ENCODE data around the gene MYZAP. TPM values are rescaled to one million over a fixed set of nuclear protein-coding genes. Genes with fewer than 3 reads are reported as not detected.

MYZAP gene
- polyA plus RNA-seq, 1 of the 3 experiments (the other 2 are of a cell fraction): 0.07 TPM

DNA sequence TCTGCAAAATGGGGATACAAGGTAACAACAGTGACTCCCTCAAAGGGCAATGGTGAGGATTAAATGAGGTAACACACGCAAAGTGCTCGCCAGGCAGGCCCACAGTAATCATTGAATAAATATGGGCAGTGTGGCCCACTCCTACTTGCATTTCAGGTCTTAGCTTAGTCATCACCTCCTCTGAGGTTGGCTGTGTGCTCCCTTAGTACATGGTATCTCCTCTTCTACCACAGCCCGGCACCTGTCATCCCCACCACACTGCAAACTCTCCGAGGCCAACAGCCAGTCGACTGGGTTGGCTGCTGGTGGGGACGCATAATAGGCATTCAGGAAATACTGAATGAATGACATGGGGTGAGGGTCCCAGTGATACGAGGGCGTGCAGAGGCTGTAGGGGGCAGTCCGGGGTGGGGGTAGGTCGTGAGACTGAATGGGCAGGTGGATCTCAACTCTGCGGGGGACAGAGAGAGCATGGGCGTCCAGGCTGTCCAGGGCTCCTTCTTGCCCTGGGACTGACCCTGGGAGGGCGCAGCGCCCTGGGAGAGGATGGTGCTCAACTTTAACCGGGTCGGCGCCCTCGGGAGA is 375 bp upstream of the MYZAP start (continued):
- TF ChIP-seq, protein P1, sequence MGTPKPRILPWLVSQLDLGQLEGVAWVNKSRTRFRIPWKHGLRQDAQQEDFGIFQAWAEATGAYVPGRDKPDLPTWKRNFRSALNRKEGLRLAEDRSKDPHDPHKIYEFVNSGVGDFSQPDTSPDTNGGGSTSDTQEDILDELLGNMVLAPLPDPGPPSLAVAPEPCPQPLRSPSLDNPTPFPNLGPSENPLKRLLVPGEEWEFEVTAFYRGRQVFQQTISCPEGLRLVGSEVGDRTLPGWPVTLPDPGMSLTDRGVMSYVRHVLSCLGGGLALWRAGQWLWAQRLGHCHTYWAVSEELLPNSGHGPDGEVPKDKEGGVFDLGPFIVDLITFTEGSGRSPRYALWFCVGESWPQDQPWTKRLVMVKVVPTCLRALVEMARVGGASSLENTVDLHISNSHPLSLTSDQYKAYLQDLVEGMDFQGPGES (IDR thresholded peaks at IDR 0.05; ENCODE audit: low read depth, low read length): no peak
- no peak for TF ChIP-seq CHD2 (IDR thresholded peaks at IDR 0.05; ENCODE audit: low read length, partially characterized antibody)
- TF ChIP-seq, protein P2, sequence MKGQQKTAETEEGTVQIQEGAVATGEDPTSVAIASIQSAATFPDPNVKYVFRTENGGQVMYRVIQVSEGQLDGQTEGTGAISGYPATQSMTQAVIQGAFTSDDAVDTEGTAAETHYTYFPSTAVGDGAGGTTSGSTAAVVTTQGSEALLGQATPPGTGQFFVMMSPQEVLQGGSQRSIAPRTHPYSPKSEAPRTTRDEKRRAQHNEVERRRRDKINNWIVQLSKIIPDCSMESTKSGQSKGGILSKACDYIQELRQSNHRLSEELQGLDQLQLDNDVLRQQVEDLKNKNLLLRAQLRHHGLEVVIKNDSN (IDR thresholded peaks at IDR 0.05; ENCODE audit: borderline replicate concordance, low read depth): no peak

DNA sequence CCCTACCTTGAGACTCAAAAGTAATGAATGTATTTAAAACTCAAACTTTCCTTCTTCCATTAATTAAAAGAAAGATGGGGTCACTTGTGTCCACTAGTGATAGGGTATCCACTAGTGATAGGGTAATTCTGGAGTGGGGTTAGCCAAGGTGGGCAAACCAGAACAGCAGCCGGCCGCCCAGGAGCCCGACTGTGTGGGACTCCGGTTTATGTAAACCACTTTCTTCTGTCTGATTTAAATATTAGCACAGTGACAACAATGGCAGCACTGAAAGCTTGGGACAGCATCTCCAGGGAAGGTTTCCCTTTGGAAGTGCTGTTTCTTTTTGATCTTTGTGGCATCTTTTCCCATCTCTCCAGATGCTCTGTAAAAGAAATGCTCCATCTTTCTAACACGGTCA is 722 bp downstream of the MYZAP start:
- peak overlapping the region in 1 of 2 experiments; percentile 52; a peak in 1 of 4 replicates for H3K4me3 ChIP-seq (ENCODE audit: low read depth in 2 of 2, low read length in 1 of 2)
- CTCF ChIA-PET: interaction anchor here (1.3 to 2.6 kb wide), 2 partner anchors 25 to 32 kb away, joined by 3 to 8 read pairs; no protein-coding TSS in a partner anchor
- POLR2A ChIA-PET: no interaction called here

DNA sequence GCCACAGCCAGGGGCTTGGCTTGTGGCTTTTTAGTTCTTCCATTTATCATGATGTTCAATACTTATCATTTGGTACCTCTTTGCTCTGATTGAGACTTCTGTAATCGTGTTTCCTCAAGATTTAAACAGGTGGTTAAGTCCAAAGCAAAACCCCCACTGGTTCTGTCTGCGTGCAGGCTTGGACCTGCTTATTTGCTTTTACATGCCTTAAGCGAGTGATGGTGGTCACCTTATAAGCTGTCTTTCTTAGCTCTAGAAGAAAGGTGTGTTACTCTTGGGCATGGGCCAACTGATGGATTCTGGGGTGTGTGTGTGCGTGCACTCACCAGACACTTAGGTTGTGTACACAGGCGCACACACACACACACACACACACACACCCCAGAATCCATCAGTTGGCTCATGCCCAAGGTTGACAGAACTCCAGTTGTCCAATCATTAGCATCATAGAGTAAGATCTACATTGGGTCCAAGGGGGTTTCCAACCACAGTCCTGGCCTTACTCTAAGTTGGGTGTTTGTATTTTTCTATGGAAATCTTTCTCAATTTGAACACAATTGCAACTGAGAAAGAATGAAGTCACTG is 1.2 kb downstream of the MYZAP start:
- WGBS (ENCODE audit: low lambda C conversion rate): 82% methylated on average over 5 of the region's 5 CpGs
- no peak overlapping the region for H2AFZ ChIP-seq (ENCODE audit: low read depth)
- no peak overlapping the region for H3K4me2 ChIP-seq
- no peaks in the 10 kb centered on the region for H3F3A ChIP-seq (replicated peaks; ENCODE audit: insufficient read depth)
- ChIA-PET CTCF (interaction anchor here (1.3 to 2.6 kb wide), 2 partner anchors 25 to 33 kb away, joined by 3 to 8 read pairs; no protein-coding TSS in a partner anchor), POLR2A (no interaction called here)
- no peaks in the 10 kb centered on the region for H3K9me3 ChIP-seq
- peaks cover 17% of the 10 kb centered on the region; the same call in 1 of the 2 replicates for H3K27me3 ChIP-seq (ENCODE audit: insufficient read depth)
- H4K20me1 ChIP-seq (ENCODE audit: insufficient read depth): no peaks in the 10 kb centered on the region
- no peak for TF ChIP-seq CHD2 (IDR thresholded peaks at IDR 0.05; ENCODE audit: low read length, partially characterized antibody)
- no peak for TF ChIP-seq RAD21 (IDR thresholded peaks at IDR 0.05; ENCODE audit: low read length)
- TF ChIP-seq FOSL2 (IDR thresholded peaks at IDR 0.05; ENCODE audit: borderline replicate concordance, low read depth): no peak
- no peak for TF ChIP-seq JUND (IDR thresholded peaks at IDR 0.05)
- TF ChIP-seq EP300 (IDR thresholded peaks at IDR 0.05; ENCODE audit: borderline replicate concordance in 1 of 2, low read depth in 1 of 2, low read length in 1 of 2): no peak
- H3K4me3 ChIP-seq (ENCODE audit: low read depth in 2 of 2, low read length in 1 of 2): no peak overlapping the region
- no peaks in the 10 kb centered on the region for H3K36me3 ChIP-seq (replicated peaks in 1 of 2; ENCODE audit: control insufficient read depth in 1 of 2, insufficient read depth in 2 of 2, low read length in 1 of 2)
- H3K27ac ChIP-seq (ENCODE audit: low read depth in 2 of 2, low read length in 1 of 2): no peak overlapping the region
- H3K79me2 ChIP-seq (ENCODE audit: insufficient read depth): no peaks in the 10 kb centered on the region
- no peaks in the 10 kb centered on the region for H3K9me2 ChIP-seq
- H3K4me1 ChIP-seq (ENCODE audit: control insufficient read depth in 1 of 2, insufficient read depth in 2 of 2, low read depth in 1 of 2, low read length in 1 of 2): peaks cover 0 to 14% of the 10 kb centered on the region in 2 experiments; a peak in 2 of 4 replicates
- no peak for DNase-seq
- H3K9ac ChIP-seq: no peak overlapping the region

More for the DNA sequence above, 722 bp downstream of the MYZAP start:
- H3K9me3 ChIP-seq: no peaks in the 10 kb centered on the region
- H3K36me3 ChIP-seq (replicated peaks in 1 of 2; ENCODE audit: control insufficient read depth in 1 of 2, insufficient read depth in 2 of 2, low read length in 1 of 2): no peaks in the 10 kb centered on the region
- H3K79me2 ChIP-seq (ENCODE audit: insufficient read depth): no peaks in the 10 kb centered on the region
- H3K9me2 ChIP-seq: no peaks in the 10 kb centered on the region
- 94% methylated on average over 5 of the region's 5 CpGs for WGBS (ENCODE audit: low lambda C conversion rate)
- H3K9ac ChIP-seq: no peak overlapping the region
- no peak for TF ChIP-seq GATA2 (CRISPR knock-in tag; IDR thresholded peaks at IDR 0.05)
- no peak for TF ChIP-seq ELF1 (IDR thresholded peaks at IDR 0.05)
- TF ChIP-seq FOSL2 (IDR thresholded peaks at IDR 0.05; ENCODE audit: borderline replicate concordance, low read depth): no peak
- no peak for TF ChIP-seq MXI1 (IDR thresholded peaks at IDR 0.05; ENCODE audit: low read depth, low read length)
- DNase-seq: peak; percentile 22
- H4K20me1 ChIP-seq (ENCODE audit: insufficient read depth): no peaks in the 10 kb centered on the region
- H3K4me1 ChIP-seq (ENCODE audit: control insufficient read depth in 1 of 2, insufficient read depth in 2 of 2, low read depth in 1 of 2, low read length in 1 of 2): peaks cover 0 to 14% of the 10 kb centered on the region in 2 experiments; a peak in 2 of 4 replicates
- H3F3A ChIP-seq (replicated peaks; ENCODE audit: insufficient read depth): no peaks in the 10 kb centered on the region
- H3K4me2 ChIP-seq: no peak overlapping the region
- H3K27ac ChIP-seq (ENCODE audit: low read depth in 2 of 2, low read length in 1 of 2): no peak overlapping the region
- H2AFZ ChIP-seq (ENCODE audit: low read depth): no peak overlapping the region
- H3K27me3 ChIP-seq (ENCODE audit: insufficient read depth): peaks cover 17% of the 10 kb centered on the region; the same call in 1 of the 2 replicates

Data from SK-N-SH (cell line).